NCI-H524 (cell line): ENCODE measurements around the gene FICD.
A peak's percentile ranks its signal among the peaks of the same experiment; 100 is the strongest.
"Not testable (repeated sequence)": the region's sequence is repeated elsewhere in the genome, so short reads cannot be mapped to it uniquely, and the experiment has no call there.

Experiments used
- DNase-seq, 2 experiments: peaks; one replicate each; lab custom pipeline; 2025; lab: John Stamatoyannopoulos, UW

The FICD gene

GRCh38 chr12:108538146-108538545, 23.1 kb downstream of the FICD start:
- DNase-seq = no peak

DNA sequence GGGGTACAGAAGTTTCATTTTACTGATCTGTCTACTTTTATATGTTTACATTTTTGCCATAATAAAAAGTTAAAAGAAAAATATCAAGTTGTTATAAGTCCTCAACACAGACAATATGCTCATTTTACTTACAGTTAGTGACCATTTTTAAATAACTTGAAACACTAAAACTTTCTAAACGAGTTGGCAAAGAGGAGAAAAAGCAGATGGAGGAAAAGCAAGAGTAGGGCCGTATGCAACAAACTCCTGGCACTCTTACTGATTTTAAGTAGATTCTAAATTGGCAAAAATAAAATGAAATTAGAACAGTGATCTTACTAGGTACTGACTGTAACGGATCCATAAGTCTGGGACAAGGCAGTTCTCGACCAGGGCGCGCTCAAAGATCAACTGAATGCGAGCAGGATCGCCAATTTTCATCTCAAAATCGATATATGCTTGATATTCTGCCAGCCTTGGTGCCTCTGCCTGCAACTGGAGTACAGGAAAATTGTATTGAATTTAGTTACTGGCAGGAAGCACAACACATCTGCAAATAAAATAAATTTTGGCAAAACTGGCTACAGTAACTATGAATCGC, 23.6 kb downstream of the FICD start:
- no peak for DNase-seq

- DNase-seq = no peak
Observed at GRCh38 chr12:108542320-108542719, 27.2 kb downstream of the FICD start.

DNA sequence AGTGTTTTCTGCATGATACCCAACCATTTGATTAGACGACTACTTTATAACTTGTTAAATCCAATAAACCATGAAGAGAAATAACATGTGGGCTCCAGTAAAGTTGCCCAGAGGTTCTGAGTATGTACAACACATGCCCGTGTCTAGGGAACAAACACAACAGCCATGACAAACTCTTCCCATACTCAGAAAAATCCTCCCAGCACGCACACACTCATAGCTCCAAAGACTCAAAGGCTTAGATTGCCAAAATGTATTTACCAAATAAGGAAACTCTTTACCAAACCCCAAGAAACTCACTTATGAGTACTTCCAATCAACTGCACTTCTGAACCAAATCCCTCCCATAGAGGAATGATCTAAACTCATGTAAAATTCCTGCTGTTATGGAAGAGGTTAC, 28.6 kb downstream of the FICD start:
- no peak for DNase-seq

DNA sequence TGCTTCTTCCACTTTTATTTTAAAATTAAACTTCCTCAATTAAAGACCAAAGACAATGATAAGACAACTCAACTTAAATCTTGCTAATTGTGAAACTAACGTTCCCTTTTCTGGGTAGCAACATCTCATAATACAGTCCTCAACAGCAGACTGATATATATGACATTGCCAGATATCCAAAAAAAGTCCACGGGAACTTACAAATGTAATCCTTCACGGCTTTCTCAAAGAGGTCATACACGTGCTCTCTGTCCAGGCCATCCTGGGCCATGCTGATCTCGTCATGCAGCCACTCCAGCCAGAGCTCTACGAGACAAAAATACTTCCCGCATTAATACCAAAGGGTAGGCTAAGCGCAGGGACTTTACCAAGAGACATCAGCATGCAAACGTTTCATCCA, 32.6 kb downstream of the FICD start:
- DNase-seq = no peak

DNA sequence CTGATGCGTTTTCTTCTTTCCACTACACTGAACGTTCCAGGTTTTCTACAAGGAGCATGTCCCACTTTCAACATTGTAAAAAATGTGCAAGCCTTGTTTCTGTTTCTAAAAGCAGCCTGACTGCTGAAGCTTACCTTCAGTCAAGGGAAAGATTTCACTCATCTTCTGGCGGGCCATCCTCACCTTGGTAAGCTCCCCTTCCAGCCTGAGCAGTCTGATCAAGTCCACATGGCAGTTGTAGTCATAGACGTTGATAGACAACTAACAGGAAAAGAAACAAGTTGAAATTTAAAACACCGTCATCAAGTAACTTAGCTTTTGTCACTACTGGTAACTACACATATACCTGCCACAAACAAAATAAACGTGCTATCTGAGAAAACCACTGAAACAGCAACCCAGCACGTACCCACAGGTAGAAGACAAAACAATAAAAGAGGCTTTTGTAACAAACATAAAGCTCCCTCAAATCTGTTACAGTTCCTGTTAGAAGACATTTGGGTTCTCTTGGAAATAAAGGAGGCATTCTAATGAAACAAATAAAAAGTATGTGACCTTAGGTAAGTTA, 34.0 kb downstream of the FICD start:
- no peak for DNase-seq

DNA sequence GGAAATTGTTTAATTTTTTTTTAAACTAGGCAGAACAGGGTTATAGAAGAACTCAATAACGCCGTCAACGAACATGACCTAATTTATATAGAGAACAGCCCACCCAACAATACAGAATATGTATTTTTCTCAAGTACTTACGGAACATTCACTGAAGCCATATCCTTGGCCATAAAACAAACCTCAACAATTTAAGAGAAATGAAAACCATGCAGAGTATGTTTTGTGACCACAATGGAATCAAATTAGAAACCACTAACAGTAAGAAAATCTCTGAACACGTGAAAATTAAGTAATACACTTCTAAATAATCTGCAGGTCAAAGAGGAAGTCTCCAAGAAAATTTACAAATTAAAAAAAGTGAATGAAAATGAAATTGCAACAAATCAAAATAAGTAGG, 36.5 kb downstream of the FICD start:
- no peak for DNase-seq

- no peak for DNase-seq
Observed at GRCh38 chr12:108553799-108554198, 38.7 kb downstream of the FICD start.

DNA sequence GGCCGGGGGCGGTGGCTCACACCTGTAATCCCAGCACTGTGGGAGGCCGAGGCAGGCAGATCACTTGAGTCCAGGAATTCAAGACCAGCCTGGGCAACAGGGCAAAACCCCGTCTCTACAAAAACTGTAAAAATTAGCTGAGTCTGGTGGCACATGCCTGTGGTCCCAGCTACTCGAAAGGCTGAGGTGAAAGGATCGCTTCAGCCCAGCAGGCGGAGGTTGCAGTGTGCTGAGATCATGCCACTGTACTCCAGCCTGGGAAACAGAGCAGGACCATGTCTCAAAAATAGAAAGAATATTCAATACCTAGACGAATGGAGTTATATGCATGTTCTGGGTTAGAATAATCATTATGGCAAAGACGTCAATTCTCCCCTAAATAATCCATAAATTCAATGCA, 40.3 kb downstream of the FICD start:
- DNase-seq = not testable (repeated sequence)

DNA sequence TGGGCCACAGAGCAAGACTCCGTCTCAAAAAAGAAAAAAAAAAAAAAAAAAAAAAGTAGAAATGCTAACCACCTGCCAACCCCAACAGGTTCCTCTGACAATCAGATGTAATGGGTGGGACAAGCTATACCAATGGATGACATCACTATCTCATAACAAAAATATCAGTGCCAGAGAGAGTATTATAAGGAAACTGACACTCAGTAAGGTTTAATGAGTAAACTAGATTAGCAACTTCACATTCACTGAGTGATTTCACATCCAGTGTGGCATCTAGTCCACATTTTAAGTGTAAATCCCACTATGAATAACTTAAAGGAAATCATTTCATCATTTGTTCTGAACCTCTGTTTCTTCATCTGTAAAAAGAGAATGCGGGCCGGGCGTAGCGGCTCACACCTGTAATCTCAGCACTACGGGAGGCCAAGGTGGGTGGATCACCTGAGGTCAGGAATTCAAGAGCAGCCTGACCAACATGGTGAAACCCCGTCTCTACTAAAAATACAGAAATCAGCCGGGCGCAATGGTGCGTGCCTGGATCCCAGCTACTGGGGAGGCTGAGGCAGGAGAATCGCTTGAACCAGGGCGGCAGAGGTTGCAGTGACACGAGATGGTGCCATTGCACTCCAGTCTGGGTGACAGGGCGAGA, 44.1 kb downstream of the FICD start:
- no peak for DNase-seq

DNA sequence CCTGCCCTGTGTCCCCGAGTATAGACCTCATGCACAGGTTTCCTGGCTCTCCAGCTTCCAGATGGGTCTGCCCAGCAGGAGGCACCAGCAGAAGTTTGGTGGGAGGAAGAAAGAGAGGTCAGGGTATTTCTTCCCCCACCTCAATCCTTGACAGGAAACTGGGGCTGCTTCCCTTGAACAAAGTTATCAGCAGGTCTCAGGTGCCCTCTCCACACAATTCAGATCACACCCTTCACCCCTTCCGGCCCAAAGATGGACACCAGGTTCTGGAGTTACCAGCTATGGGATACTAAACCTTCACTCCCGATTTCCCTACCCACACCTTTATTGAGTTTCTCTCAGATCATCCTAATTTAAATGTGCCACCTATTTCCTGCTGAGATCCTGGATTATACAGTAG, 44.7 kb downstream of the FICD start:
- no peak for DNase-seq

DNA sequence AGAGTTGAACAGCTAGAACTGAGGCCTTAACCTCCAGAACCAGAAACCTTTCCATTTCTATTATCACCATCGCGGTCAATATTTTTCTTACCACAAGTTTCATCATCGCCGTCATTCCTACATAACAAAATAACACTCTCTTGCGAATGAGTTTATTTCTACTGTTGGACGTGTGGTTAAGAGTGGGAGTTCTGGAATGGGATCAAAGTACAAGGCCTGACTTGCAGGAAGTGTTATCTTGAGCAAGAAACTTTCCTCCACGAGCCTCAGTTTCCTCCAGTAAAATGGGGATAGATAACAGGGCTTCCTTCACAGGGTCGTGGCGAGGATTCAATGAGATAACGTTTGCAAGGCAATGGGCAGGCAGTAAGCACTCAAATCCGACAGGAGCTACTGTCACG, 45.2 kb downstream of the FICD start:
- DNase-seq = no peak

DNA sequence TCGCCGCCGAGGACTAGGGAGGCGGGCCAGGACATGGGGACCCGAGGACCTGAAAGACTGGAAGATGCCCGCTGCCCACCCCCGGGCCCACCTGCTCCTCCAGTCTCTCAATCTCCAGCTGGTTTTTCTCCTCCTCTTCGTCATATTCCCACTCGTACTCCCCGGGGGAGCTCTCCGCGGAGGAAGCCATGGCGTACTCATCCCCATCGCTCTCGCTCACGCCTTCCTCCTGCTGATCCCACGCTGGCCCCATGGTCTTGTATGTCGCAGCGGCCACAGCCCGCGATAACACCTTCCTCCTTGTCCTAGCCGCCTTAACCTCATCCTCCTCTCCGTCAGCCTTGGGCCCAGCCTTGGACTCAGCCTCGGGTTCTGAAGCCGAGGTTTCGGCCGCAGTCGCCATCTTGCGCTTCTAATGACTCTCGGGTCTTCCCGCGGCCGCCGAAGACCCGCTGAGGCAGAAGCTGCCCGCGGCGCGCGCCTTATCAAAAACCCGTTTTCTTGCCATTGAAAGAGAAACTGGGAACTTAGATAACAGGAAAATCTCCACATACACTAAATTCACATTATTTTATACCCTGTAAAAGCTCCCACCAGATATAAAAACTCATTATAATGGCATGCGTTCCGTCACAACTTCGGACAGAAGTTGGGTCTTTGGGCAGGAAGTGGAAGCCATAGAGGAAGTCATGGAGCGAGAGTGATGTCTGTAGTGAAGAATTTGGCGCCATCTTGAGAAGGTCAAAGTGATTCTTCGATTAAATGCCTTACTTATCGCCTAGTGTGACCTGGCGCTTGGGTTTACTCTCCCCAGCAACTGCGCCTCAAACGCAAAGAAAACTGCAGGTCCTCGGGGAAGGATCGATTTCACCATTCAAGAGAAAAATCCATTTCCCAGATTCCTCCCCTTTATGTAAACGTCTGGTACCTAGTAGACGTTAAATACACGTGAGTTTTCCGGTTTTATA, 46.0 kb downstream of the FICD start, which contains the start of gene SART3:
Gene SART3, minus strand, starts transcription at position 422 of the 968 bp plus-strand sequence. Its CDS starts 19 bp downstream, at position 403.
- DNase-seq = peak; percentile 76 to 90

DNA sequence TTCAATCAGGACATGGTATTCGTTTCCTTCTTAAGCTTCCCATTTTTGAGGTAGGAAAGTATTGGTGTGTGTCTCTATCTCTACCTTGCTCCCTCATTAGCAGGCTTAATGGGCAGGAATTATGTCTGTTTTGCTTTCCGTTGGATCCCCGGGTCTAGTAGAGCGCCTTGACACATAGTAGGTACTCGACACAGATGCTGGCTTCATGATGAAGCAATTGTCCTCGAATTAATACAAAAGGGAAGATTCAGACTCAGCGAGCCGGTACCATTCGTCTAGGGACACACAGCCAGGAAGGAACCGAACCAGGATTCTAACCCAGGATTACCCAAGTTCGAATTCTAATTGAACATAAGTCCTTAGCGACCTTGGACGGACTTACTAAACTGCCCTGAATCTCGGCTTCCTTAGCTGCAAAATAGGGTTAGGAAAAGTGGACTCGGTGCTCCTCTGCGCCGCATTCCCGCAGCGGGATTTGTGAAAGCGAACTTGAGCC, 46.8 kb downstream of the FICD start:
- peak in 1 of 2 experiments; percentile 72 for DNase-seq

DNA sequence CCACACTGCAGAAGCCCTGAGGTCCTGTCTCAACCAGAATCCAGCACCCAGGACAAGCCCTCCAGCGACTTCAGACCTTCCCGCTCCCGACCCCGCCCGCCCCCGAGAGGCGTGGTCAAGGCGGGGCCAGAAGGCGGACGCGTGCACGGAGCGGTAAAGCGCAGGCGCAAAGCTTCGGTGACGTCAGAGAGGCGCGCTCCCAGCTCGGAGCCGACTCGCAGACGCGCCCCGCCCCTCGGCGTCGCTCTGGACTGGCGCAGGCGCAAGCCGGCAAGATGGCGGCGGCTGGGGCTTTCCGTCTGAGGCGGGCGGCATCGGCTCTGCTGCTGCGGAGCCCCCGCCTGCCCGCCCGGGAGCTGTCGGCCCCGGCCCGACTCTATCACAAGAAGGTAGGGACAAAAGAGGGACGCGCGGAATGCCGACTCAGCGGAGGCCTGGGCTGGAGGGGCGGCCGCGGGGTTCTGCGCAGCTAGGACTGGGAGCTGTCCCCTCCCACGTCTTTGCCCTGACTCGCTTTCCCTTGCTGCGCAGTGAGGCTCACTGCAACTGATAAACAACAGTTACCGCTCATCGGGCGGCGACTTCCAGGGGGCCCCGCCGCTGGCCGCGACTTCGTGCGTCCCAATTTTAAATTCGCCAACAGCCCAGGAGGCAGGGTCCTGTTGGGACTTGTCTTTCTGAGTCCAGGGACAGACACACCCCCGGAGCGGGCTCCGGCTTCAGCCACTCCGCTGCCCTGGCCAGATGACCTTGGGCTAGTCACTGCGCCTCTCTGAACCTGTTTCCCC, 47.5 kb downstream of the FICD start, which contains the start of gene ISCU:
Gene ISCU, plus strand, starts transcription at position 249 of the 788 bp plus-strand sequence. Its CDS starts 27 bp downstream, at position 276.
- DNase-seq = peak; percentile 89 to 96

DNA sequence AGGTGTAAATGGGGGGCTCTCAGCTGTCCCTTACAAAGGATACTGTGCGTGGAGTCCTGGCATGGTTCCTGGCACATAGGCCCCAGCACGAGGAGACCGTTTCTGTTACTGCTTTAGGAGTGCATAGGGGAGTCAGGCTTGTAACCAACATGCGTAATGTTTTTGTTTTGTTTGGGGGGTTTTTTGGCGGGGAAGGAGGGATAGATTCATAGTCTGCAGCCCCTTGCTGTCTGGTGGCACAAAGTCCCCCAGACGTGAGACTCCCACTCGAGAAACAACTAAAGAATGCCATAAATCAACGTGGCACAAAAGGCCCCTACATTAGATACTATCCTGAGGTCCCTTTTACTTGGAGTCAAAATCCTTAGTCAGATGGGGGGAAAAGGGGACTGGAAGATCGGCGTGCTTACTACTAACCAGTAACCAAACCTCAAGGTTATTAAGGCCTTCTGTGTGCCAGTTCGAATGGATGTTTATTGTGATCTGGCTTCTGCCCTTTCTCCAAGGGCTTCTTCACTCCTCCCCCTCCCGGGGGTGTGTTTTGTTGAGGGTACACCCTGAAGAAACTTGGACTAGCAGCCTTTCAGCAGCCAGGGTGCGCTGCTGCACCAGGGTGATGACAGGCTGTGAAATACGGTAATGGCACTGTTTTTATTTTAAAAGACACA, 48.2 kb downstream of the FICD start:
- DNase-seq = peak; percentile 69 to 82

DNA sequence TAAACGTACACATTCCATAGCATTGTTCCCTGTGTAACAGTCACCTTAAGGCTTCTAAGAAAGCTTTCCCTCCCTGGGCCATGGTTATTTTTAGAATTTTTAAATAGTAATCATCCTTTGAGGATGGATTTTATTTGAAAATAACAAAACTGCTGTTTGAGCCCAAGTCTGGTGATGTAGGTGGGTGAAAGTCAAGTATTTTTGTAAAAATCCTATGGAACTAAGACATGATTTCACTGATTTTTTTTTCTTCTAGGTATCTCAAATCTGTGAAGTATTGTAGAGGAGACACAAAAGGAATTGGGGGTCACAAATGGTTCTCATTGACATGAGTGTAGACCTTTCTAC, 48.7 kb downstream of the FICD start:
- no peak for DNase-seq

GRCh38 chr12:108564724-108565123, 49.6 kb downstream of the FICD start:
- no peak for DNase-seq

DNA sequence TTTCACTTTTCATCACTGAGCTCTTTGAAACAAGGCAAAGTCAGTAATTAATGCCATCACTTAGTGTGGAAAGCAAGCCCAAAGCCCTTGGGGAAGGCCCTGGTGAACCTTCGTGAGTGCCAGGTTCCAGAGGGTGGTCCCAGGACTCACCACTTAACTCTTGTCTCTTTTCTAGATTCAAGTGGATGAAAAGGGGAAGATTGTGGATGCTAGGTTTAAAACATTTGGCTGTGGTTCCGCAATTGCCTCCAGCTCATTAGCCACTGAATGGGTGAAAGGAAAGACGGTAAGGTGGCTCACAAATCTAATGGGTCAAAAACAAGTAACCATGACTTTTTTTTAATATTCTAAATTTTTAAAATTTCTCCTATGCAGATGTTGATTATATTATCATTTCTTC, 50.1 kb downstream of the FICD start:
- DNase-seq = no peak

DNA sequence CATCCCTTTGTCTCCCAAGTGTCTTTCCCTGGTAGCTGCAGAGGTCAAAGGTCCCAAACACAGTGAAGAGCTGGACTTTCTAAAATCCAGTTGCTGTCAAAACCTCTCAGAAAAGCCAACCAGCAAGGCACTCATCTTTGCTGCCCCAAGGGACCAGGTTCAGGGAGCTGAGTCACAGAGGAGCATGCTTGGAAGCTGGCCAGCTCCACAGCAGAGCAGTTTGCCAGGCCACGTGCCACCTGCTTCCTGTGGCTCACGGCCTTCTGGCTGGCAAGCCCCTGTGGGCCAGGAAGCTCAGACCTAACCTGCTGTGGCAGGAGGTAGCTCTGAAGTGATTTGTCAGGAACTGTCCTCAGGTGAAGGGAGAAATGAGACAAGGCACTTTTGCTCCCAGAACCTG, 50.9 kb downstream of the FICD start:
- DNase-seq = peak; percentile 71 to 91

DNA sequence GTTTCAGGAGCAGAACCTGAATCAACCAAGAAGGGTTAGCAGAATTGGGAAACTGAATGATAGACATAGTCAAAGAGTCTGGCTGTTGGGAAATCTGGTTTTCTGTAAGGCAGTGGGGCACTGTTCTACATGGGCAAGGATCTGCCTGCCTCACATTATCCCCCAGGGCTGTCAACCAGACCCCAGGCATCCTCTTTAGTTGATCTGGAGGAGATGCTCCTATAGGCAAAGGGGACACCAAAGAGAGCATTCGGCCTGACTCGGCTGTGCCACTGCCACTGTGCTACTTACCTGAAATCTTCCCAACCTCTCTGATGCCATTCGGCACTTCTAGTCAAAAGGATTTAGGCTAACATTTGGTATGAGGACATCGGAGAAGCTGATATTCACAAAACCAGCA, 51.4 kb downstream of the FICD start:
- no peak for DNase-seq
